IPS-20b (cell line): Measurements from ENCODE around the gene RAB3GAP1.

ENCODE experiments used
- H3K27ac ChIP-seq: one replicate; pipeline ENCODE4 v1.5.1; 2013; ENCODE audit warnings: low read length
- H3K27me3 ChIP-seq: 2 replicates; pipeline ENCODE4 v1.6.1; 2013; ENCODE audit warnings: mild to moderate bottlenecking, low read length, inconsistent platforms; ENCODE audit not compliant: insufficient read depth
- H3K36me3 ChIP-seq: 2 replicates; pipeline ENCODE4 v1.6.1; 2013; ENCODE audit warnings: low read depth, mild to moderate bottlenecking, inconsistent platforms, low read length, moderate library complexity; ENCODE audit not compliant: insufficient read depth
- H3K4me1 ChIP-seq: 2 replicates; pipeline ENCODE4 v1.6.1; 2013; ENCODE audit warnings: mild to moderate bottlenecking, control low read depth, inconsistent platforms, low read length, moderate library complexity; ENCODE audit not compliant: insufficient read depth
- H3K4me3 ChIP-seq: 2 replicates; pipeline ENCODE4 v1.5.1; 2013; ENCODE audit warnings: mild to moderate bottlenecking, low read length, inconsistent platforms
- H3K9ac ChIP-seq: 2 replicates; pipeline ENCODE4 v1.6.1; 2013; ENCODE audit warnings: low read depth, mild to moderate bottlenecking, inconsistent platforms, low read length, moderate library complexity
- H3K9me3 ChIP-seq: 2 replicates; pipeline ENCODE4 v1.6.1; 2013; ENCODE audit warnings: mild to moderate bottlenecking, low read depth, low read length, inconsistent platforms; ENCODE audit not compliant: insufficient read depth

The RAB3GAP1 gene

GRCh38 chr2:135152361-135152760 lies 100.3 kb downstream of the RAB3GAP1 start:
- Histone ChIP-seq H3K27me3 (no peaks in the 10 kb centered on the region), H3K4me1 (no peaks in the 10 kb centered on the region), H3K36me3 (peaks cover 70% of the 10 kb centered on the region), H3K9me3 (no peaks in the 10 kb centered on the region), H3K4me3 (no peak overlapping the region), H3K9ac (no peak overlapping the region), H3K27ac (no peak overlapping the region)

GRCh38 chr2:135154962-135155361 lies 102.9 kb downstream of the RAB3GAP1 start:
- Histone ChIP-seq H3K27ac (no peak overlapping the region), H3K4me1 (no peaks in the 10 kb centered on the region), H3K36me3 (peaks cover 90% of the 10 kb centered on the region), H3K27me3 (no peaks in the 10 kb centered on the region), H3K4me3 (no peak overlapping the region), H3K9me3 (no peaks in the 10 kb centered on the region), H3K9ac (no peak overlapping the region)

- Histone ChIP-seq H3K36me3 (peaks cover 68% of the 10 kb centered on the region), H3K9ac (no peak overlapping the region), H3K27ac (no peak overlapping the region), H3K4me1 (no peaks in the 10 kb centered on the region), H3K9me3 (no peaks in the 10 kb centered on the region), H3K4me3 (no peak overlapping the region), H3K27me3 (no peaks in the 10 kb centered on the region)
Measured at GRCh38 chr2:135157856-135158255, 105.8 kb downstream of the RAB3GAP1 start.

GRCh38 chr2:135159191-135159590 lies 107.1 kb downstream of the RAB3GAP1 start:
- Histone ChIP-seq H3K9me3 (no peaks in the 10 kb centered on the region), H3K4me3 (no peak overlapping the region), H3K36me3 (peaks cover 69% of the 10 kb centered on the region), H3K9ac (no peak overlapping the region), H3K27ac (no peak overlapping the region), H3K4me1 (no peaks in the 10 kb centered on the region), H3K27me3 (no peaks in the 10 kb centered on the region)

- no peak overlapping the region for H3K9ac ChIP-seq
- H3K4me3 ChIP-seq, result no peak overlapping the region
- no peaks in the 10 kb centered on the region for H3K9me3 ChIP-seq
- no peaks in the 10 kb centered on the region; the same call in 1 of the 2 replicates for H3K4me1 ChIP-seq
- no peaks in the 10 kb centered on the region for H3K27me3 ChIP-seq
- no peak overlapping the region for H3K27ac ChIP-seq
- peaks cover 61% of the 10 kb centered on the region for H3K36me3 ChIP-seq
Measured at GRCh38 chr2:135162377-135162776, 110.3 kb downstream of the RAB3GAP1 start.

GRCh38 chr2:135162786-135163185 lies 110.7 kb downstream of the RAB3GAP1 start:
- H3K9ac ChIP-seq, result no peak overlapping the region
- H3K27ac ChIP-seq, result no peak overlapping the region
- no peaks in the 10 kb centered on the region for H3K27me3 ChIP-seq
- H3K9me3 ChIP-seq, result no peaks in the 10 kb centered on the region
- no peaks in the 10 kb centered on the region; the same call in 1 of the 2 replicates for H3K4me1 ChIP-seq
- peaks cover 63% of the 10 kb centered on the region for H3K36me3 ChIP-seq
- H3K4me3 ChIP-seq, result no peak overlapping the region

- H3K4me3 ChIP-seq, result no peak overlapping the region
- no peaks in the 10 kb centered on the region for H3K27me3 ChIP-seq
- H3K27ac ChIP-seq, result no peak overlapping the region
- no peak overlapping the region for H3K9ac ChIP-seq
- H3K36me3 ChIP-seq, result peaks cover 63% of the 10 kb centered on the region
- no peaks in the 10 kb centered on the region; the same call in 1 of the 2 replicates for H3K4me1 ChIP-seq
- H3K9me3 ChIP-seq, result no peaks in the 10 kb centered on the region
Measured at GRCh38 chr2:135163306-135163705, 111.2 kb downstream of the RAB3GAP1 start.

- H3K27me3 ChIP-seq, result no peaks in the 10 kb centered on the region
- no peaks in the 10 kb centered on the region; the same call in 1 of the 2 replicates for H3K4me1 ChIP-seq
- no peak overlapping the region for H3K9ac ChIP-seq
- peaks cover 64% of the 10 kb centered on the region for H3K36me3 ChIP-seq
- no peaks in the 10 kb centered on the region for H3K9me3 ChIP-seq
- H3K27ac ChIP-seq, result no peak overlapping the region
- H3K4me3 ChIP-seq, result no peak overlapping the region
Measured at GRCh38 chr2:135163901-135164300, 111.8 kb downstream of the RAB3GAP1 start.

- H3K27me3 ChIP-seq, result no peaks in the 10 kb centered on the region
- peaks cover 65% of the 10 kb centered on the region for H3K36me3 ChIP-seq
- H3K4me1 ChIP-seq, result no peaks in the 10 kb centered on the region; the same call in 1 of the 2 replicates
- H3K9ac ChIP-seq, result no peak overlapping the region
- H3K4me3 ChIP-seq, result no peak overlapping the region
- H3K27ac ChIP-seq, result no peak overlapping the region
- no peaks in the 10 kb centered on the region for H3K9me3 ChIP-seq
Measured at GRCh38 chr2:135164431-135164830, 112.3 kb downstream of the RAB3GAP1 start.

GRCh38 chr2:135167273-135167672 lies 115.2 kb downstream of the RAB3GAP1 start:
- no peak overlapping the region for H3K9ac ChIP-seq
- H3K27me3 ChIP-seq, result no peaks in the 10 kb centered on the region
- no peak overlapping the region for H3K27ac ChIP-seq
- H3K9me3 ChIP-seq, result no peaks in the 10 kb centered on the region
- peaks cover 84% of the 10 kb centered on the region for H3K36me3 ChIP-seq
- H3K4me3 ChIP-seq, result no peak overlapping the region
- H3K4me1 ChIP-seq, result no peaks in the 10 kb centered on the region; the same call in 1 of the 2 replicates

- no peaks in the 10 kb centered on the region; the same call in 1 of the 2 replicates for H3K4me1 ChIP-seq
- no peaks in the 10 kb centered on the region for H3K27me3 ChIP-seq
- no peak overlapping the region for H3K4me3 ChIP-seq
- H3K9me3 ChIP-seq, result no peaks in the 10 kb centered on the region
- H3K9ac ChIP-seq, result no peak overlapping the region
- H3K36me3 ChIP-seq, result peaks cover 73% of the 10 kb centered on the region
- H3K27ac ChIP-seq, result no peak overlapping the region
Measured at GRCh38 chr2:135168204-135168856, 116.2 kb downstream of the RAB3GAP1 start.

- Histone ChIP-seq H3K27me3 (no peaks in the 10 kb centered on the region), H3K9me3 (no peaks in the 10 kb centered on the region), H3K36me3 (peaks cover 57% of the 10 kb centered on the region), H3K4me3 (no peak overlapping the region), H3K4me1 (no peaks in the 10 kb centered on the region; the same call in 1 of the 2 replicates), H3K9ac (no peak overlapping the region), H3K27ac (no peak overlapping the region)
Measured at GRCh38 chr2:135169900-135170753, 118.0 kb downstream of the RAB3GAP1 start.
